H9 (cell line): ENCODE measurements around the gene PPP1R18. TPM values are rescaled to one million over a fixed set of nuclear protein-coding genes. Genes with fewer than 3 reads are reported as not detected.

Experiments used
- DNase-seq: peaks from one replicate; pipeline ENCODE4 v3.0.0-alpha.2; 2017
- H2AFZ ChIP-seq: one replicate; pipeline ENCODE4 v1.6.1; 2013; ENCODE audit warnings: mild to moderate bottlenecking, low read length, control low read depth, moderate library complexity
- H2AK5ac ChIP-seq: 2 replicates; pipeline ENCODE4 v1.6.1; 2013; ENCODE audit warnings: low read length, control low read depth, mixed read lengths; ENCODE audit not compliant: insufficient read length
- H2BK120ac ChIP-seq: one replicate; pipeline ENCODE4 v1.6.1; 2013; ENCODE audit warnings: low read depth, mild to moderate bottlenecking, low read length, control low read depth, inconsistent platforms; ENCODE audit not compliant: poor library complexity, severe bottlenecking
- H2BK12ac ChIP-seq: 2 replicates; pipeline ENCODE4 v1.6.1; 2013; ENCODE audit warnings: low read length, control low read depth, mixed read lengths, low read depth; ENCODE audit not compliant: insufficient read length
- H2BK15ac ChIP-seq: 2 replicates; pipeline ENCODE4 v1.6.1; 2013; ENCODE audit warnings: low read depth, low read length, control low read depth
- H2BK20ac ChIP-seq: one replicate; pipeline ENCODE4 v1.6.1; 2013; ENCODE audit warnings: low read depth, mild to moderate bottlenecking, low read length, control low read depth, inconsistent platforms; ENCODE audit not compliant: poor library complexity, severe bottlenecking
- H2BK5ac ChIP-seq: 2 replicates; pipeline ENCODE4 v1.6.1; 2013; ENCODE audit warnings: low read length, control low read depth, mixed read lengths; ENCODE audit not compliant: insufficient read length
- H3K14ac ChIP-seq: 2 replicates; pipeline ENCODE4 v1.6.1; 2013; ENCODE audit warnings: low read length, control low read depth; ENCODE audit not compliant: insufficient read depth
- H3K18ac ChIP-seq: 2 replicates; pipeline ENCODE4 v1.6.1; 2013; ENCODE audit warnings: low read depth, mild to moderate bottlenecking, mixed read lengths, low read length, control low read depth; ENCODE audit not compliant: insufficient read length
- H3K23ac ChIP-seq: 2 replicates; pipeline ENCODE4 v1.6.1; 2013; ENCODE audit warnings: low read length, control low read depth, mixed read lengths, low read depth; ENCODE audit not compliant: insufficient read length
- H3K23me2 ChIP-seq: 2 replicates; pipeline ENCODE4 v1.6.1; 2013; ENCODE audit warnings: low read depth, mild to moderate bottlenecking, mixed read lengths, low read length, control low read depth; ENCODE audit not compliant: insufficient read length, poor library complexity, severe bottlenecking
- H3K27ac ChIP-seq: 2 replicates; pipeline ENCODE4 v1.5.1; 2013; ENCODE audit warnings: low read length, control low read depth, mixed read lengths, low read depth; ENCODE audit not compliant: insufficient read length
- H3K27me3 ChIP-seq: 2 replicates; pipeline ENCODE4 v1.6.1; 2013; ENCODE audit warnings: low read length, control low read depth, inconsistent platforms; ENCODE audit not compliant: insufficient read depth
- H3K4ac ChIP-seq: 2 replicates; pipeline ENCODE4 v1.6.1; 2013; ENCODE audit warnings: low read depth, mild to moderate bottlenecking, control low read depth, inconsistent platforms, low read length, moderate library complexity
- H3K4me1 ChIP-seq: 2 replicates; pipeline ENCODE4 v1.6.1; 2013; ENCODE audit warnings: low read length, control low read depth, inconsistent platforms; ENCODE audit not compliant: insufficient read depth
- H3K4me2 ChIP-seq: 2 replicates; pipeline ENCODE4 v1.6.1; 2013; ENCODE audit warnings: low read length, control low read depth, mixed read lengths; ENCODE audit not compliant: insufficient read length, insufficient read depth
- H3K56ac ChIP-seq: 2 replicates; pipeline ENCODE4 v1.6.1; 2013; ENCODE audit warnings: low read depth, mild to moderate bottlenecking, mixed read lengths, low read length, control low read depth; ENCODE audit not compliant: insufficient read length
- H3K79me1 ChIP-seq: 2 replicates; pipeline ENCODE4 v1.6.1; 2013; ENCODE audit warnings: low read depth, mild to moderate bottlenecking, moderate library complexity, low read length, control low read depth, inconsistent platforms; ENCODE audit not compliant: insufficient read depth, poor library complexity, severe bottlenecking
- H3K79me2 ChIP-seq: 2 replicates; pipeline ENCODE4 v1.6.1; 2013; ENCODE audit warnings: low read length, control low read depth, inconsistent platforms; ENCODE audit not compliant: insufficient read depth
- H3K9ac ChIP-seq: 2 replicates; pipeline ENCODE4 v1.6.1; 2013; ENCODE audit warnings: low read length, control low read depth, mixed read lengths; ENCODE audit not compliant: insufficient read length; ENCODE audit errors: extremely low read depth
- H3K9me3 ChIP-seq: one replicate; pipeline ENCODE4 v1.6.1; 2013; ENCODE audit warnings: low read depth, low read length, inconsistent platforms; ENCODE audit not compliant: control insufficient read depth
- H3T11ph ChIP-seq: one replicate; pipeline ENCODE4 v1.6.1; 2013; ENCODE audit warnings: mild to moderate bottlenecking, low read length, control low read depth, inconsistent platforms
- H4K20me1 ChIP-seq: one replicate; pipeline ENCODE4 v1.6.1; 2013; ENCODE audit not compliant: control insufficient read depth, insufficient read length, insufficient read depth
- H4K5ac ChIP-seq: 2 replicates; pipeline ENCODE4 v1.6.1; 2013; ENCODE audit warnings: low read depth, mild to moderate bottlenecking, mixed read lengths, low read length, control low read depth; ENCODE audit not compliant: insufficient read length
- H4K8ac ChIP-seq: replicated peaks from 2 replicates; pipeline ENCODE4 v1.6.1; 2013; ENCODE audit warnings: low read length, control low read depth, mixed read lengths, low read depth; ENCODE audit not compliant: insufficient read length
- H4K91ac ChIP-seq: 2 replicates; pipeline ENCODE4 v1.6.1; 2013; ENCODE audit warnings: low read depth, mild to moderate bottlenecking, moderate library complexity, mixed read lengths, low read length, control low read depth; ENCODE audit not compliant: insufficient read length
- H3K27ac Mint-ChIP-seq, 3 experiments: 2 replicates in 2 of 3; 3 replicates in 1 of 3; pipeline ENCODE4 v1.8.0; 2020 to 2021; ENCODE audit warnings: mixed read lengths in 3 of 3, mild to moderate bottlenecking in 1 of 3, moderate library complexity in 1 of 3
- H3K27me3 Mint-ChIP-seq: 2 replicates; pipeline ENCODE4 v1.8.0; 2021; ENCODE audit warnings: low read depth, mild to moderate bottlenecking, moderate library complexity, mixed read lengths
- H3K36me3 Mint-ChIP-seq, 3 experiments: 2 replicates in 2 of 3; 3 replicates in 1 of 3; pipeline ENCODE4 v1.8.0; 2020 to 2021; ENCODE audit warnings: low read depth in 3 of 3, mixed read lengths in 3 of 3; ENCODE audit not compliant: insufficient read depth in 1 of 3
- H3K4me1 Mint-ChIP-seq, 2 experiments: 2 replicates each; pipeline ENCODE4 v1.8.0; 2020; ENCODE audit warnings: mixed read lengths in 2 of 2
- H3K4me3 Mint-ChIP-seq, 2 experiments: 2 replicates in 1 of 2; 3 replicates in 1 of 2; pipeline ENCODE4 v1.8.0; 2020 to 2021; ENCODE audit warnings: mild to moderate bottlenecking in 2 of 2, mixed read lengths in 2 of 2, moderate library complexity in 1 of 2
- H3K9me3 Mint-ChIP-seq, 2 experiments: 2 replicates in 1 of 2; 3 replicates in 1 of 2; pipeline ENCODE4 v1.8.0; 2020; ENCODE audit warnings: mild to moderate bottlenecking in 2 of 2, mixed read lengths in 2 of 2, moderate library complexity in 1 of 2
- WGBS: extraction: QIAGEN DNeasy Blood & Tissue Kit; methylation state at CpG from one replicate; pipeline ENCODE4 v1.1.7; 2013; ENCODE audit warnings: missing lambda C conversion rate, low lambda C conversion rate, mixed read lengths; ENCODE audit not compliant: insufficient read length; ENCODE audit errors: extremely low coverage; 5-methylcytosine and 5-hydroxymethylcytosine counted together
- total RNA-seq: library from RNA; stranded (reverse); gene quantifications from 2 replicates; pipeline ENCODE4 v1.2.1, GENCODE V29; 2021
- TF ChIP-seq, protein P1 (sequence below): fragments of 200-600 bp; sonication (generic); conservative IDR thresholded peaks from 3 replicates; pipeline ENCODE4 v1.8.0; 2021; ENCODE audit warnings: antibody characterized with exemption, mild to moderate bottlenecking

Gene PPP1R18
- total RNA-seq, 1 experiment from 2014 or later, result 28.0 TPM

DNA sequence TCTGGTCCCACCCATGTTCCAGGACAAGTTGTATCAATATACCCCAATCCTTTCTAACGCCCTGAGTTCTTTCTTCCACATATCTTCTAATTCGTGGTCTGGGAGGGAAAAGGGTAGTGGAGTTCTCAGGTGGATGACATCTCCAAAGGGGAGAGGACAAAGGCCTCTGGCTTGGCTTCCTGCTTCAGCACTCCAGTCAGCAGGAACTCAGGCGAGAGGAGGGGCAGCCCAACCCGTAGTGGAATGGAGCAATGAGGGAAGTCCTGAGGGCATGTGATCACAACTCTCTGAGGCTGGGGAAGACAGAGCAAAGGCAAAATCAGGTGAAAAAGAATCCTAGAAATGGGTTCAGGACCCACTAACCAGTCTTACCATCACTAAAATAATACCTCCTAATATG, 13.9 kb upstream of the PPP1R18 start:
- no peak overlapping the region for H3K18ac ChIP-seq
- H2BK5ac ChIP-seq, result no peak overlapping the region
- WGBS, result no CpG with 5 or more reads among the region's 4 CpGs
- no peaks in the 10 kb centered on the region for H3K9me3 ChIP-seq
- no peak overlapping the region for H2AK5ac ChIP-seq
- TF ChIP-seq, protein P1, sequence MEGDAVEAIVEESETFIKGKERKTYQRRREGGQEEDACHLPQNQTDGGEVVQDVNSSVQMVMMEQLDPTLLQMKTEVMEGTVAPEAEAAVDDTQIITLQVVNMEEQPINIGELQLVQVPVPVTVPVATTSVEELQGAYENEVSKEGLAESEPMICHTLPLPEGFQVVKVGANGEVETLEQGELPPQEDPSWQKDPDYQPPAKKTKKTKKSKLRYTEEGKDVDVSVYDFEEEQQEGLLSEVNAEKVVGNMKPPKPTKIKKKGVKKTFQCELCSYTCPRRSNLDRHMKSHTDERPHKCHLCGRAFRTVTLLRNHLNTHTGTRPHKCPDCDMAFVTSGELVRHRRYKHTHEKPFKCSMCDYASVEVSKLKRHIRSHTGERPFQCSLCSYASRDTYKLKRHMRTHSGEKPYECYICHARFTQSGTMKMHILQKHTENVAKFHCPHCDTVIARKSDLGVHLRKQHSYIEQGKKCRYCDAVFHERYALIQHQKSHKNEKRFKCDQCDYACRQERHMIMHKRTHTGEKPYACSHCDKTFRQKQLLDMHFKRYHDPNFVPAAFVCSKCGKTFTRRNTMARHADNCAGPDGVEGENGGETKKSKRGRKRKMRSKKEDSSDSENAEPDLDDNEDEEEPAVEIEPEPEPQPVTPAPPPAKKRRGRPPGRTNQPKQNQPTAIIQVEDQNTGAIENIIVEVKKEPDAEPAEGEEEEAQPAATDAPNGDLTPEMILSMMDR, result no peak
- Mint-ChIP-seq H3K27me3 (no peaks in the 10 kb centered on the region), H3K4me1 (peaks cover 0 to 4% of the 10 kb centered on the region in 2 experiments; a peak in 2 of 4 replicates), H3K27ac (peak overlapping the region in 1 of 3 experiments; percentile 25; a peak in 1 of 7 replicates), H3K36me3 (peaks cover 35 to 56% (median 52%) of the 10 kb centered on the region in 3 experiments; a peak in 6 of 7 replicates), H3K9me3 (no peaks in the 10 kb centered on the region), H3K4me3 (no peak overlapping the region)
- no peak overlapping the region for H4K5ac ChIP-seq
- H3K9ac ChIP-seq, result no peak overlapping the region
- H3K79me1 ChIP-seq, result no peaks in the 10 kb centered on the region
- H3K14ac ChIP-seq, result no peak overlapping the region
- H3K4me1 ChIP-seq, result 0 out of 2 replicates have a peak, but pooled peaks cover 2% of the 10 kb centered on the region
- H2BK15ac ChIP-seq, result no peak overlapping the region
- no peak overlapping the region for H3K23ac ChIP-seq
- H2AFZ ChIP-seq, result no peak overlapping the region
- H3K27me3 ChIP-seq, result no peaks in the 10 kb centered on the region
- H4K91ac ChIP-seq, result no peak overlapping the region
- no peak overlapping the region for H2BK12ac ChIP-seq
- no peak overlapping the region for H4K8ac ChIP-seq
- no peaks in the 10 kb centered on the region for H4K20me1 ChIP-seq
- no peak overlapping the region for H3T11ph ChIP-seq
- H2BK20ac ChIP-seq, result no peak overlapping the region
- H2BK120ac ChIP-seq, result no peak overlapping the region
- H3K4me2 ChIP-seq, result no peak overlapping the region
- no peak overlapping the region for H3K56ac ChIP-seq
- peak; percentile 76 for DNase-seq
- H3K79me2 ChIP-seq, result no peaks in the 10 kb centered on the region
- H3K27ac ChIP-seq, result no peak overlapping the region
- no peaks in the 10 kb centered on the region for H3K23me2 ChIP-seq
- H3K4ac ChIP-seq, result no peak overlapping the region
